ENCODE measurements around the gene ELP2. TPM values are rescaled to one million over a fixed set of nuclear protein-coding genes. Genes with fewer than 3 reads are reported as not detected.
"Not testable (repeated sequence)": the region's sequence is repeated elsewhere in the genome, so short reads cannot be mapped to it uniquely, and the experiment has no call there.

The ELP2 gene
- total RNA-seq, 1 experiment from 2014 or later: 85.7 TPM

- no peak for DNase-seq
- H3K9me3 ChIP-seq: no peaks in the 10 kb centered on the region
- H3K27me3 ChIP-seq: no peaks in the 10 kb centered on the region
- peaks cover 35% of the 10 kb centered on the region for H3K36me3 ChIP-seq
- H3K4me3 ChIP-seq: no peak overlapping the region
These were observed 17.4 kb upstream of the ELP2 start for GRCh38 chr18:36112302-36112701.

GRCh38 chr18:36114251-36114650 is 15.4 kb upstream of the ELP2 start:
- H3K27me3 ChIP-seq: no peaks in the 10 kb centered on the region
- no peak overlapping the region for H3K4me3 ChIP-seq
- no peak for DNase-seq
- peaks cover 32% of the 10 kb centered on the region for H3K36me3 ChIP-seq
- H3K9me3 ChIP-seq: no peaks in the 10 kb centered on the region

- Histone ChIP-seq H3K4me3 (no peak overlapping the region), H3K36me3 (peaks cover 32% of the 10 kb centered on the region), H3K27me3 (no peaks in the 10 kb centered on the region), H3K9me3 (no peaks in the 10 kb centered on the region)
- no peak for DNase-seq
These were observed 15.0 kb upstream of the ELP2 start for GRCh38 chr18:36114738-36115137.

DNA sequence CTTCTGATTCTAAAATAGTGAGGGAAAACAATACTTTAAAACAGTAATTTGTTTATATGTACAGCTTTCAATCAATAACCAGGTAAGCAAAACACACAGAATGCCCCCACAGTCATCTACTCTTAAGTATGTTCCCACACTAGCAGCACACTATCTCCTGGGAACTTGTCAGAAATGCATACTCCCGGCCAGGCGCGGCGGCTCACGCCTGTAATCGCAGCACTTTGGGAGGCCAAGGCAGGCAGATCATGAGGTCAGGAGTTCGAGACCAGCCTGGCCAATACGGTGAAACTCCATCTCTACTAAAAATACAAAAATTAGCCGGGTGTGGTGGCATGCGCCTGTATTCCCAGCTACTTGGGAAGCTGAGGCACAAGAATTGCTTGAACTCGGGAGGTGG is 12.9 kb upstream of the ELP2 start:
- DNase-seq, H3K27me3 ChIP-seq, H3K9me3 ChIP-seq, H3K4me3 ChIP-seq: not testable (repeated sequence)
- H3K36me3 ChIP-seq: peaks cover 29% of the 10 kb centered on the region

DNA sequence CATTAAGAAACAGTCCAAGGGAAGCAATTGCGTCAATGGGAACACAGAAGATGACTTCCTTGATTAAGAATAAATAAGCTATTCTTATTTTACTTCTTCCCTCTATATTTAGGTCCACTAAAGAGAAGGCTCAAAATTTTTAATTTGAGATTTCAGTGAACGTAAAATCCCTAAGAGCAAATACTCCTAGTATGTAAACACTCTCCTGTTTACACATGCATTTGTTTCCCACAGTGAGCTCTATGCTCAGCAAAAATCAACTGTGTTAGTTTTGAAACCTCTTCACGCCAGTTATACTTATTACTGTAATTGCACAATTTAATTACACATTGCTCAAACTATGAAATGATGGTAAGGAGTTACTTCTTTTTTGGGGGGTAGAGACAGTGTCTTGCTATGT is 9.4 kb upstream of the ELP2 start:
- Histone ChIP-seq H3K9me3 (no peaks in the 10 kb centered on the region), H3K27me3 (no peaks in the 10 kb centered on the region), H3K36me3 (peaks cover 25% of the 10 kb centered on the region), H3K4me3 (no peak overlapping the region)
- DNase-seq: no peak

DNA sequence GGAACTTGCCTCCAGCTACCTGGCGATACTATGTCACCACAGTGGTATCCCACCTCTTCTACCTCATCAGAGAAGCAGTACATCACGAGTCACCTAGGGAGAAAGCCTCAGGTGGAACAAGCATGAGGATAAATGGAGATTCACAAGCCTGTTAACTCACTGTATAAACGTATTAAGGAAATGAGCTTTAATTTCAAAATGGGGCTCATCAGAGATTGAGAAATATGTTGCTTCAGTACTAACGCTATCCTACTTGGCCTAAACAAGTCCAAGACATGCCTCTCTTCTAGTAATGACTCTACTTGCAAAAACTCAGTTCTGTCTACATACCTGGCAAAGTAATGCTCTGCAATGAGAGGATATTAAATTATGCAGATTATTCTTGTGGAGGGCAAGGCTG is 4.9 kb upstream of the ELP2 start:
- DNase-seq: no peak
- H3K4me3 ChIP-seq: no peak overlapping the region
- H3K36me3 ChIP-seq: peaks cover 29% of the 10 kb centered on the region
- no peaks in the 10 kb centered on the region for H3K27me3 ChIP-seq
- H3K9me3 ChIP-seq: no peaks in the 10 kb centered on the region

DNA sequence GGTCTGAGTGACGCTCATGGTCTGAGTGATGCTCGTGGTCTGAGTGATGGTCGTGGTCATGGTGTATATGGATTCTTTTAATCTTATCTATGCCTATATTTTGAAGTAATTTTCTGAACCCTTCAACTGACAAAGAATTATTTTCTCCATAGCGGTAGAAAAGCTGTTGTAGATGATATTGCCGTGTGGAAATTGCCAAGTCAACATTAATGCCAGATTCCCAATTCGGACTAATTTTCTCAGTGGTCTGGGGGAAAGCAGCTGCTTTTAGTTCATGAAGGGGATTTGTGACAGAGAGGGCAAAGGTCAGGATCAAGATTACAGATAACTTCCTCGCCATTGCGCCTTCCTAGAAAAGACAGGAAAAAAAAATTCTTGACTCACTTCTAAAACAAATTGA is 3.0 kb upstream of the ELP2 start:
- no peak for DNase-seq
- Histone ChIP-seq H3K4me3 (no peak overlapping the region), H3K36me3 (peaks cover 26% of the 10 kb centered on the region), H3K27me3 (no peaks in the 10 kb centered on the region), H3K9me3 (no peaks in the 10 kb centered on the region)

DNA sequence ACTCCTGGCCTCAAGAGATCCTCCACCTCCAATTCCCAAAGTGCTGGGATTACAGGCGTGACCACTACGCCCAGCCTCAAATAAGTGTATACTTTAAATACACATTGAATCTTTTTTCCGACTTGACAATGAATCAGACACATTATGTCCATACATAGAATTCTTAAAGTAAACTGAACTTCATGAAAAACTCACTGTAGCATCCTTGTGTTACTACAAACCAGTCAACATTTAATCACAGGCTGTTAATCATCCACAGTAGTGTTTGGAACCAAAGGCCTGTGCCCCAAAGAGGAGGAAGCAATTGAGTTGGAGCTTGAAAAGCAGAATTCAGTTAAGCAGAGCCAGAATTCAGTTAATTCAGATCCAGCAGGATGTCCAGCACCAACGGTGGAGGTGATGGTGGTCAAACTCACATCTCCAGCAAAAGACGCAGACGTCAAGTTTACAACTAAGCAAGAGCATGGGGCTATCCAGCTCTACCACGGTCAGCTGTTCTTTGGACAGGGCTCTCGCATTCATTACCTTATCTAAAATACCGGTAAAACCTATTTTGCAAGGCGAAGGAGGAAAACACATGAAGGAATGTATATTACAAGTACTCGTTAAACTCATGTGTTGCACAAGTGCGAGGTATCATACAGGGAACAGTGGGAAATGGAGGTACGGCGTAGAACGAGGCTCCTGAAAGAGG is 1.7 kb upstream of the ELP2 start:
- DNase-seq: no peak
- no peaks in the 10 kb centered on the region for H3K9me3 ChIP-seq
- no peaks in the 10 kb centered on the region for H3K27me3 ChIP-seq
- peak overlapping the region; percentile 82 for H3K4me3 ChIP-seq
- peaks cover 13% of the 10 kb centered on the region for H3K36me3 ChIP-seq

- H3K27me3 ChIP-seq: no peaks in the 10 kb centered on the region
- peak; percentile 6 for DNase-seq
- peaks cover 11% of the 10 kb centered on the region for H3K36me3 ChIP-seq
- no peaks in the 10 kb centered on the region for H3K9me3 ChIP-seq
- peak overlapping the region; percentile 82 for H3K4me3 ChIP-seq
These were observed 1.2 kb upstream of the ELP2 start for GRCh38 chr18:36128530-36128870.

DNA sequence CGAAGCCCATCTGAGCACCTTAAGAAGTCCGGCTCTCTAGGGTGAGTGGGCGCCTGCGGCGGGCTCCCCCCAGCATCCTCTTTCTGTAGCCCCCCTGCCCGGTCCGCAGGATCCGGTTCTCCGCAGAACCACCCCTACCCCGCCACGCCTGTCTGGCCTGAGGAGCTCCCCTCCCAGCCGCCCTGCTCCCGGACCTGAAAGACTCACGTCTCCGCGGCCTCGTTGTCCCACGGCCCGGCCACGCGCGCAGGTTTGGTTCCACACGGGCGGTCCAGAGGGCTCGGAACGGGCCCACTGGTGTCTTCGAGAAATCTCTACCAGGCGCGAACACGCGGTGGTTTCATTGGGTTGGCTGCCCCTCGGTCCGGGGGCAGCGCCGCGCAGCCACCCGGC is 796 bp upstream of the ELP2 start:
- no peaks in the 10 kb centered on the region for H3K27me3 ChIP-seq
- H3K36me3 ChIP-seq: peaks cover 10% of the 10 kb centered on the region
- H3K9me3 ChIP-seq: no peaks in the 10 kb centered on the region
- H3K4me3 ChIP-seq: peak overlapping the region; percentile 82
- no peak for DNase-seq

- Histone ChIP-seq H3K9me3 (no peaks in the 10 kb centered on the region), H3K27me3 (no peaks in the 10 kb centered on the region), H3K36me3 (peaks cover 16% of the 10 kb centered on the region), H3K4me3 (peak overlapping the region; percentile 82)
- DNase-seq: no peak
These were observed 536 bp downstream of the ELP2 start for GRCh38 chr18:36130039-36130831.

DNA sequence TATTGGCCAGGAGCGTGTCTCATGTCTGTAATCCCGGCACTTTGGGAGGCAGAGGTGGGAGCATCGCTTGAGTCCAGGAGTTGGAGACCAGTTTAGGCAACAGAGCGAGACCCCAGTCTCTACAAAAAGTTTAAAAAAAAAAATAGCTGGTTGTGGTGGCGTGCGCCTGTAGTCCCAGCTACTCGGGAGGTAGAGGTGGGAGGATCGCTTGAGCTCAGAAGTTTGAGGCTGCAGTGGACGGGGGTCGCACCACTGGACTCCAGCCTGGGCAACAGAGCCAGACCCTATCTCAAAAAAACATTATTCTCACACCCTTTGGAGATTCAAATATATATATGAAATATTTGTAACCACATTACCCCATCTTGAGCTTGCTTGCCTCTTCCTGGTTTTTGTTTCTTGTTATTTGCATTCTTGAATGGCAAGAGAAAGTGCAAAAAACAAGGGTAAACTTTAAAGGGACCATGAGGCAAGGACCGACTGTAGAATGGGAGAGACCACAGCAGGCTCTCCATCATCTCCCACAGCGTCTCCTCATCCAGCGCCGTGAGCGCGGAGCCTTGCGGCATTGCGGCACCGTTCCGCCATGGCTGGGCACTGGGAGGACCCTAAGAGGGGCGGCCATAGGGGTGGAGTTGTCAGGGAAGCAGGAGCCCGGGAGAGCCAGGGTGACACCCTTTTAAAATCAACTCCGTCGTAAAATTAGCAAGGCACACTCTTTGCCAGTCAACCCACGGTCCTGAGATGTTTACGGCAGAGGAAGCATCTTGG is 1.4 kb downstream of the ELP2 start:
- no peak for DNase-seq
- Histone ChIP-seq H3K9me3 (no peaks in the 10 kb centered on the region), H3K4me3 (peak overlapping the region; percentile 82), H3K27me3 (no peaks in the 10 kb centered on the region), H3K36me3 (peaks cover 15% of the 10 kb centered on the region)

- H3K4me3 ChIP-seq: no peak overlapping the region
- no peaks in the 10 kb centered on the region for H3K27me3 ChIP-seq
- DNase-seq: no peak
- H3K36me3 ChIP-seq: peaks cover 16% of the 10 kb centered on the region
- no peaks in the 10 kb centered on the region for H3K9me3 ChIP-seq
These were observed 2.2 kb downstream of the ELP2 start for GRCh38 chr18:36131692-36132483.

GRCh38 chr18:36132756-36133155 is 3.1 kb downstream of the ELP2 start:
- H3K9me3 ChIP-seq: no peaks in the 10 kb centered on the region

DNA sequence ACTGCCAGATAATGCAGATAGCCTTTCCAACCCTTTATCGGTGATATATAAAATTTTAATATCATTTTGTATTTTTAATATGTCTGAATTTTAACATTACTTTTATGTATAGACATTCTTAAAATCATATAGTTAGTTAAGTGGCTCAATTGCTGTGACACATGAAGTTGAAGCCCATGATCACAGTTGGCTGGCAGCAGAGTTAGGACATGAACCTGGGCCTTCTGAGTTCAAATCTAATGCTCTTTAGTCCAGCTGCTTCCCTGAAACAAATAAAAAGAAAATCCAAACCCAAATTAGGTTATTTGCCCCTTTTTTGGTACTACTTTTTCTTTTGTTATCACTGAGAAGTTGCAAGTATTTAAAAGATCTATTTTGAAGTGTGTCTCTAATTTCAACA is 5.6 kb downstream of the ELP2 start:
- H3K4me3 ChIP-seq: no peak overlapping the region
- H3K27me3 ChIP-seq: no peaks in the 10 kb centered on the region
- DNase-seq: no peak
- H3K36me3 ChIP-seq: peaks cover 32% of the 10 kb centered on the region
- H3K9me3 ChIP-seq: no peaks in the 10 kb centered on the region

More at GRCh38 chr18:36132756-36133155, 3.1 kb downstream of the ELP2 start:
- Histone ChIP-seq H3K27me3 (no peaks in the 10 kb centered on the region), H3K4me3 (no peak overlapping the region), H3K36me3 (peaks cover 20% of the 10 kb centered on the region)
- DNase-seq: no peak

DNA sequence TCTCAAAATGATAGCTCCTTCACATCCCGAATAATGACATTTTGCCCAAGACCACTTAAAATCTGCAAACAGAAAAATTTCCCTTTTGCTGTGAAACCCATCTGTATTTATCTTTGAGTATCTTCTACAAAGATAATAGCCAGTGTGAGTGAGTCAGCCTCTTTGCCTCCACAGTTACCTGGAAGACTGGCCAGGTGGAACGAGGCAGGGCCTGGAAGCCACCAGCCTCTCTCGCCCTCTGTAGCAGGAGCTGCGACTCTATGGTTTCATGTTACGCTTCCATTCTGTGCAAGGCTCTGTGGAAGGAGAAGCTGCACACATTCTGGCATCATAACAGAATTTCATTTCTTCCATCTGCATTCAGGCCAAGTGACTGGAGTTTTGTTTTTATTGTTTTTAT is 9.5 kb downstream of the ELP2 start:
- Histone ChIP-seq H3K4me3 (no peak overlapping the region), H3K27me3 (no peaks in the 10 kb centered on the region), H3K36me3 (peaks cover 51% of the 10 kb centered on the region), H3K9me3 (no peaks in the 10 kb centered on the region)
- DNase-seq: no peak

GRCh38 chr18:36141576-36141975 is 11.9 kb downstream of the ELP2 start:
- H3K9me3 ChIP-seq: no peaks in the 10 kb centered on the region
- H3K4me3 ChIP-seq: no peak overlapping the region
- peaks cover 65% of the 10 kb centered on the region for H3K36me3 ChIP-seq
- no peak for DNase-seq
- no peaks in the 10 kb centered on the region for H3K27me3 ChIP-seq

Data from MG63 (cell line).